Breast epithelium (tissue), 4 donors: ENCODE results near the gene PRPF18. TPM values are rescaled to one million over a fixed set of nuclear protein-coding genes. Genes with fewer than 3 reads are reported as not detected.
A peak's percentile ranks its signal among the peaks of the same experiment; 100 is the strongest.

ENCODE experiments used
- DNase-seq, 2 donors: peaks; one replicate each; pipeline ENCODE4 v3.0.0-alpha.2; 2019; ENCODE audit warnings: low spot score in 2 of 2
- H3K27ac ChIP-seq, 2 donors: fragments of 200-600 bp; sonication (generic) in 1 of 2; one replicate each; pipeline ENCODE4 v1.5.1; 2016 to 2019; ENCODE audit warnings: mild to moderate bottlenecking in 1 of 2
- H3K27me3 ChIP-seq, 2 donors: fragments of 200-600 bp; sonication (generic) in 1 of 2; one replicate each; pipeline versions ENCODE4 v1.5.1 to v1.6.0; 2017 to 2019; ENCODE audit warnings: control low read depth in 1 of 2, mild to moderate bottlenecking in 1 of 2
- H3K36me3 ChIP-seq: fragments of 200-600 bp; one replicate; pipeline ENCODE4 v1.5.1; 2019
- H3K4me1 ChIP-seq, 2 donors: fragments of 200-600 bp; sonication (generic); one replicate each; pipeline ENCODE4 v1.5.1; 2016 to 2019; ENCODE audit warnings: control low read depth in 1 of 2
- H3K4me3 ChIP-seq, 3 donors: fragments of 200-600 bp; sonication (generic); 1 replicate in 2 of 3; 2 replicates in 1 of 3; pipeline ENCODE4 v1.5.1; 2016 to 2019; ENCODE audit warnings: mild to moderate bottlenecking in 3 of 3, moderate library complexity in 2 of 3
- H3K9me3 ChIP-seq, 2 donors: fragments of 200-600 bp; sonication (generic) in 1 of 2; one replicate each; pipeline ENCODE4 v1.5.1; 2016 to 2019; ENCODE audit warnings: control low read depth in 1 of 2
- CTCF ChIP-seq, 3 donors: fragments of 450-650 bp; IDR thresholded peaks; one replicate each; pipeline ENCODE4 v1.5.1; 2016 to 2017; ENCODE audit warnings: antibody characterized with exemption in 3 of 3, mild to moderate bottlenecking in 3 of 3, moderate library complexity in 3 of 3
- POLR2A ChIP-seq: fragments of 450-650 bp; IDR thresholded peaks from one replicate; pipeline ENCODE4 v1.6.1; 2016; ENCODE audit warnings: antibody characterized with exemption, mild to moderate bottlenecking, moderate library complexity
- POLR2AphosphoS5 ChIP-seq, 3 donors: sonication (generic); formaldehyde crosslinking; IDR thresholded peaks; one replicate each; pipeline ENCODE4 v1.6.1; 2017; ENCODE audit warnings: antibody characterized with exemption in 3 of 3
- intact Hi-C: fragments of 100-400 bp; cut with DNase I; formaldehyde crosslinking; loops from one replicate; pipeline ENCODE4 v1.15.1; 2023; ENCODE audit warnings: low total_unique reads
- total RNA-seq, 3 donors: library from RNA; depleted of rRNA; stranded (reverse); fragments of >200 nt; gene quantifications; one replicate each; pipeline ENCODE4 v1.1.0, GENCODE V29; 2016

The PRPF18 gene
- total RNA-seq, 3 donors from 2014 or later, result 29.6 to 48.6 (median 36.7) TPM

GRCh38 chr10:13627459-13628310, 40.9 kb downstream of the PRPF18 start:
- no peaks in the 10 kb centered on the region for H3K36me3 ChIP-seq
- no peak overlapping the region for H3K27ac ChIP-seq
- intact Hi-C loops, result no loop called here
- no peaks in the 10 kb centered on the region for H3K9me3 ChIP-seq
- TF ChIP-seq POLR2A, result no peak
- TF ChIP-seq CTCF (IDR thresholded peaks at IDR 0.05), result no peak
- TF ChIP-seq POLR2AphosphoS5 (IDR thresholded peaks at IDR 0.05), result no peak
- H3K4me3 ChIP-seq, result no peak overlapping the region
- no peaks in the 10 kb centered on the region for H3K4me1 ChIP-seq
- no peaks in the 10 kb centered on the region for H3K27me3 ChIP-seq
- DNase-seq, result no peak

DNA sequence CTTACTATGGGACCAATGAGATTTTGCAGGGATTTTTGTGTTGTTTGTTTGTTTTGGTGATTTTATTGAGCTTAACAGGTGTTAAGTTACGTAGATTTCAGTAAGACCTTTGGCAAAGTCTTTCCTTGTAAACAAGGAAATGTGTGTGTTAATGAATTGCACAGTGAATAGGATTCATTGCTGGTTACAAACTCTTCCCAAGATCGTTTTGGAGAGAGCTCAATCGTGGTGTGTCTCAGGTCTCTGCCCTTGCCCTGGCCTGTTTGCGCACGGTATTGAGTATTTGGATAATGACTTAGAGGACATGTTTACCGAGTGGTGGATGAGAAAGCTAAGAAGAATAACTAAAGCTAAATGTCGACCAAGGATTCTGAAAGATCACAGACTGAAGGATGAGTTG, 41.9 kb downstream of the PRPF18 start:
- DNase-seq, result no peak
- TF ChIP-seq POLR2A, result no peak
- Histone ChIP-seq H3K36me3 (no peaks in the 10 kb centered on the region), H3K4me3 (no peak overlapping the region), H3K27ac (no peak overlapping the region), H3K27me3 (no peaks in the 10 kb centered on the region), H3K4me1 (no peaks in the 10 kb centered on the region), H3K9me3 (no peaks in the 10 kb centered on the region)
- intact Hi-C loops, result no loop called here

DNA sequence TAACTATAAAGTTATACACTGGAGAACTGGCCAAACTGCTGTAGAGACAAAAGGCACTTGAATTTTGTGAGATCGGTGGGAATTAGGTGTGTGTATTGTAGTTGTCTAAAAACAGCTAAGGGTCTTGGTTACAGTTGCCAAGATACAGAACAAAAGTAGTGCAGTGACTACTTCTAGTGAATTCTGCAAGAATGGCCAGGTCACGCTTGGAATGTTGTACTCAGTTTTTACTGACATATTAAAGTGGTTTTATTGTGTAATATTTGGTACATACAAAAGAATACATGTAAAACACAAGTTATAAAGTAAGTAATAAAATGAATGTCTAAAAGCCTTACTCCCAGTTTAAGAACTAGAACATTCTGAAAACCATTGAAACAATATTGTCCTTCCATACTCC, 42.4 kb downstream of the PRPF18 start:
- H3K4me1 ChIP-seq, result no peaks in the 10 kb centered on the region
- H3K27me3 ChIP-seq, result no peaks in the 10 kb centered on the region
- intact Hi-C loops, result no loop called here
- H3K36me3 ChIP-seq, result no peaks in the 10 kb centered on the region
- TF ChIP-seq POLR2A (no peak), CTCF (IDR thresholded peaks at IDR 0.05) (no peak), POLR2AphosphoS5 (IDR thresholded peaks at IDR 0.05) (no peak)
- no peaks in the 10 kb centered on the region for H3K9me3 ChIP-seq
- DNase-seq, result no peak
- no peak overlapping the region for H3K4me3 ChIP-seq
- H3K27ac ChIP-seq, result no peak overlapping the region

DNA sequence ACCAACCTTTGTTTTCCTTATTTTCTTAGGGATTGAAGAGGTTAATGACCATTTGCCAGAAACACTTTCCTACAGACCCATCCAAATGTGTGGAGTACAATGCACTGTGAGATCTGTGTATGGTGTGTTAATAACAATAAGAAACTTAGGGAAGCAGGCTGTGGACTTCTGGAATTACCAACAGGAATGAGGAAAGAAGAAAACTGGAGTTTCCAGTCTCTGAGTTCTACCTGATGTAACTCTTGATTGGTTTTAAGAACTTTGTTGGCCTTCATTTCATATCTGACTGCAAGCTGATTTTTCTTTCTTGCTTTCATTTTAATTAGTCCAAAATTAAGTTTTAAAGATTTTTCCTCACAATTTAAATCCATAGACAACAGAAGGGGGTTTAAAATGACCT, 43.5 kb downstream of the PRPF18 start:
- Histone ChIP-seq H3K27ac (peak overlapping the region in 1 of 2 donors; percentile 7), H3K4me1 (no peaks in the 10 kb centered on the region), H3K27me3 (no peaks in the 10 kb centered on the region), H3K4me3 (no peak overlapping the region), H3K9me3 (no peaks in the 10 kb centered on the region), H3K36me3 (no peaks in the 10 kb centered on the region)
- no peak for DNase-seq
- no peak for TF ChIP-seq POLR2AphosphoS5 (IDR thresholded peaks at IDR 0.05)
- TF ChIP-seq POLR2A, result no peak
- TF ChIP-seq CTCF (IDR thresholded peaks at IDR 0.05), result no peak
- intact Hi-C loops, result no loop called here

DNA sequence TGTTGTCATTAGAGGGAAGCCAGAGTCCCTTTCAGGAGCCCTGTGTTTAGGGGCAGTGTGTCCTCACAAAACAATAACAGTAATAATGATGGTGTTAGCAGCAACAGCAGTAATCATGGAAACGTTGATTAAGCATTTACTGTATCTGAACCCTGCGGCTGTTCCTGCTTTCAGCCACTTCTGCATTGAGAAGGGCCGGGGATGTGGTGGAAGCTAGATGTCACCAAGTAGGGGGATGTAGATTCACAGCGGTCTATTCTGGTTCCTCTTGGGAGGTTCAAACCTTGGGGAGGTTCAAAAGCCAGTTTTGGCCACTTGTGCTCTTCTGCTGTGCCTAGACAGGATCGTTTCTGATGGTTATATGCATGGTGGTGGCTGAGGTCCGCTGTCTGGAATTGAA, 44.8 kb downstream of the PRPF18 start:
- H3K27me3 ChIP-seq, result no peaks in the 10 kb centered on the region
- H3K4me3 ChIP-seq, result no peak overlapping the region
- no peak for DNase-seq
- peak overlapping the region in 1 of 2 donors; percentile 27 for H3K27ac ChIP-seq
- no peaks in the 10 kb centered on the region for H3K36me3 ChIP-seq
- H3K4me1 ChIP-seq, result no peaks in the 10 kb centered on the region
- TF ChIP-seq POLR2AphosphoS5 (IDR thresholded peaks at IDR 0.05) (no peak), CTCF (IDR thresholded peaks at IDR 0.05) (no peak), POLR2A (no peak)
- no peaks in the 10 kb centered on the region for H3K9me3 ChIP-seq
- intact Hi-C loops, result no loop called here
